ENCODE results near the gene PDP2. TPM values are rescaled to one million over a fixed set of nuclear protein-coding genes. Genes with fewer than 3 reads are reported as not detected.

PDP2 gene
- total RNA-seq, 2 donors from 2014 or later, result 4.4 to 6.9 TPM

DNA sequence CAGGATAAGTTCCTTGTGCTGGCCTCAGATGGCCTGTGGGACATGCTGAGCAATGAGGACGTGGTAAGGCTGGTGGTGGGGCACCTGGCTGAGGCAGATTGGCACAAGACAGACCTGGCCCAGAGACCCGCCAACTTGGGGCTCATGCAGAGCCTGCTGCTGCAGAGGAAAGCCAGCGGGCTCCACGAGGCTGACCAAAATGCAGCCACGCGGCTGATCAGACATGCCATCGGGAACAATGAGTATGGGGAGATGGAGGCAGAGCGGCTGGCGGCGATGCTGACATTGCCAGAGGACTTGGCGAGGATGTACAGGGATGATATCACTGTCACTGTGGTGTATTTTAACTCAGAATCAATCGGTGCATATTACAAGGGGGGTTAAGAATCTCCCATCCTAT, 5.2 kb downstream of the PDP2 start:
- WGBS, 2 donors, result 78 to 80% methylated on average over 12 of the region's 12 CpGs
- Histone ChIP-seq H3K4me1 (peaks cover 9% of the 10 kb centered on the region), H3K36me3 (replicated peaks in 1 of 2; ENCODE audit: insufficient read depth in 1 of 2, low read depth in 2 of 2) (peaks cover 0 to 15% of the 10 kb centered on the region in 2 donors), H3K27me3 (no peaks in the 10 kb centered on the region), H3K27ac (no peak overlapping the region), H3K9me3 (no peaks in the 10 kb centered on the region), H3K4me3 (no peak overlapping the region)
- intact Hi-C loops (cut with DNase I), result no loop called here
- DNase-seq, result no peak
- no peak for ATAC-seq
- TF ChIP-seq POLR2A (IDR thresholded peaks at IDR 0.05) (no peak), CTCF (IDR thresholded peaks at IDR 0.05) (no peak)

- ATAC-seq, result no peak
- no peaks in the 10 kb centered on the region for H3K9me3 ChIP-seq
Measured at GRCh38 chr16:66886321-66886720, 6.0 kb downstream of the PDP2 start.

DNA sequence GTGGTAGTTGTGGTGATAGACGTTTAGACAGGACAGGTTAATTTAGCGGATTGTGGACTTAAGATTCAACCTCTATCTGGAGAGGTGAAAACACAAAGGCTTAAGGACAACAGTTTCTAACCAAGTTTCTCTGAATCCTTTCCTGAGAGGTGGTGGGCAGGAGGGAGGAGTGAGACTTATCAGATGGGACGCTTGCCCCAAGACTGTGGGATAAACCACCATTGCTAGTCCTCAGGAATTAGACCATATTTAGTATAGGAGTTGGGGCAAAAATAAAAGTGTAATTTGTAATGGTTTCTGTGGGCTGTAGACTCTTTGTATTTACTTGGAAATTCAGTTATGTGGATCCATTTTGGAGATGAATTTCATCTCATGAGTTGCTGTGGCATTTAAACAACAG, 6.6 kb downstream of the PDP2 start:
- TF ChIP-seq POLR2A (IDR thresholded peaks at IDR 0.05), result no peak
- TF ChIP-seq CTCF (IDR thresholded peaks at IDR 0.05), result no peak

More at GRCh38 chr16:66886321-66886720, 6.0 kb downstream of the PDP2 start:
- Histone ChIP-seq H3K4me1 (peaks cover 9% of the 10 kb centered on the region), H3K27ac (no peak overlapping the region), H3K4me3 (no peak overlapping the region), H3K27me3 (no peaks in the 10 kb centered on the region), H3K36me3 (replicated peaks in 1 of 2; ENCODE audit: insufficient read depth in 1 of 2, low read depth in 2 of 2) (peaks cover 0 to 15% of the 10 kb centered on the region in 2 donors)
- no peak for DNase-seq
- WGBS, 2 donors, result 54 to 64% methylated on average over 2 of the region's 2 CpGs
- TF ChIP-seq CTCF (IDR thresholded peaks at IDR 0.05) (no peak), POLR2A (IDR thresholded peaks at IDR 0.05) (no peak)
- intact Hi-C loops (cut with DNase I), result no loop called here

GRCh38 chr16:66888647-66889615, 8.6 kb downstream of the PDP2 start:
- intact Hi-C loops (cut with DNase I), result no loop called here
- Histone ChIP-seq H3K27ac (no peak overlapping the region), H3K4me1 (no peaks in the 10 kb centered on the region), H3K36me3 (replicated peaks in 1 of 2; ENCODE audit: insufficient read depth in 1 of 2, low read depth in 2 of 2) (peaks cover 0 to 15% of the 10 kb centered on the region in 2 donors), H3K27me3 (no peaks in the 10 kb centered on the region), H3K4me3 (no peak overlapping the region), H3K9me3 (no peaks in the 10 kb centered on the region)
- 91 to 94% methylated on average over 6 of the region's 6 CpGs for WGBS, 2 donors
- DNase-seq (no peak), ATAC-seq (no peak)
- no peak for TF ChIP-seq POLR2A (IDR thresholded peaks at IDR 0.05)
- no peak for TF ChIP-seq CTCF (IDR thresholded peaks at IDR 0.05)

More for the DNA sequence above, 6.6 kb downstream of the PDP2 start:
- H3K27ac ChIP-seq, result no peak overlapping the region
- H3K27me3 ChIP-seq, result no peaks in the 10 kb centered on the region
- intact Hi-C loops (cut with DNase I), result no loop called here
- no peaks in the 10 kb centered on the region for H3K9me3 ChIP-seq
- no peak overlapping the region for H3K4me3 ChIP-seq
- DNase-seq (no peak), ATAC-seq (no peak)
- peaks cover 3% of the 10 kb centered on the region for H3K4me1 ChIP-seq
- H3K36me3 ChIP-seq (replicated peaks in 1 of 2; ENCODE audit: insufficient read depth in 1 of 2, low read depth in 2 of 2), result peaks cover 0 to 15% of the 10 kb centered on the region in 2 donors
- 67 to 74% methylated on average over 3 of the region's 3 CpGs for WGBS, 2 donors

All from body of pancreas (tissue), 4 donors.